Ovary (tissue), 9 donors: ENCODE results near the gene ATP13A5. TPM values are rescaled to one million over a fixed set of nuclear protein-coding genes. Genes with fewer than 3 reads are reported as not detected.

Experiments used
- DNase-seq, 5 donors: peaks; one replicate each; pipeline ENCODE4 v3.0.0-alpha.2; 2019 to 2020
- H3K27ac ChIP-seq, 2 donors: fragments of 200-600 bp; one replicate each; pipeline versions ENCODE4 v1.5.1 to v1.8.0; 2019 to 2022
- H3K27me3 ChIP-seq: fragments of 200-600 bp; one replicate; pipeline ENCODE4 v1.8.0; 2022
- H3K36me3 ChIP-seq: fragments of 200-600 bp; sonication (generic); one replicate; pipeline ENCODE4 v1.5.1; 2019
- H3K4me1 ChIP-seq: one replicate; pipeline ENCODE4 v1.8.1; 2013; ENCODE audit warnings: mild to moderate bottlenecking, moderate library complexity; ENCODE audit not compliant: insufficient read depth
- H3K4me3 ChIP-seq: fragments of 200-600 bp; sonication (generic); one replicate; pipeline ENCODE4 v1.5.1; 2017
- H3K9me3 ChIP-seq, 2 donors: fragments of 200-600 bp in 1 of 2; sonication (generic) in 1 of 2; one replicate each; pipeline versions ENCODE4 v1.5.1 to v1.8.1; 2013 to 2019; ENCODE audit warnings: mild to moderate bottlenecking in 1 of 2, moderate library complexity in 1 of 2
- EP300 ChIP-seq: sonication (generic); formaldehyde crosslinking; IDR thresholded peaks from one replicate; pipeline ENCODE4 v1.6.1; 2017; ENCODE audit warnings: antibody characterized with exemption
- POLR2A ChIP-seq: fragments of 450-650 bp; IDR thresholded peaks from one replicate; pipeline ENCODE4 v1.6.1; 2017; ENCODE audit warnings: antibody characterized with exemption, mild to moderate bottlenecking, moderate library complexity
- WGBS, 3 donors: extraction: QIAGEN DNeasy Blood & Tissue Kit in 1 of 3; methylation state at CpG; one replicate each; pipeline versions ENCODE4 v1.1.5 to v1.1.7; 2013 to 2017; 5-methylcytosine and 5-hydroxymethylcytosine counted together
- intact Hi-C, 4 donors: fragments of 100-400 bp; cut with DNase I; formaldehyde crosslinking; loops; one replicate each; pipeline versions ENCODE4 v1.11.0 to v1.15.1; 2022 to 2023
- polyA plus RNA-seq, 2 donors: library from polyadenylated mRNA; stranded (reverse); fragments of 200-250 nt in 1 of 2; fragments of 350-450 nt in 1 of 2; fragmentation: Illumina TruSeq in 1 of 2; extraction: RNeasy Lipid Tissue Mini Kit (QIAGEN cat#74804) in 1 of 2; gene quantifications; one replicate each; pipeline ENCODE4 v1.2.3, GENCODE V29; 2013 to 2014
- total RNA-seq, 7 donors: library from RNA; depleted of rRNA in 2 of 7; stranded (reverse); fragments of >200 nt in 2 of 7; fragmentation: NEBNext Ultra II Directional in 3 of 7; extraction: Animal tissue kit (Norgen Biotek cat#: 25700) in 3 of 7; gene quantifications; one replicate each; pipeline versions ENCODE4 v1.1.0 to v1.2.4, GENCODE V29; 2016 to 2023
- TF ChIP-seq, protein P1 (sequence below), 3 donors: fragments of 450-650 bp in 2 of 3; fragments of 200-600 bp in 1 of 3; IDR thresholded peaks; one replicate each; pipeline versions ENCODE4 v1.5.1 to v1.8.0; 2016 to 2022; ENCODE audit warnings: antibody characterized with exemption in 3 of 3, mild to moderate bottlenecking in 1 of 3
- donor health status: DM: no; HTN: no; CAD: no; lungs with moderate emphysema.
- donor health status: DM: no; HTN: no; CAD: no.
- donor health status: Bipolar disorder and iron deficiency.
- donor health status: DM: yes; HTN: yes; CAD: no.
- donor health status: DM: no; HTN: no; CAD: no.
- donor health status: DM: yes; HTN: yes; CAD: no.

The ATP13A5 gene
- total and polyA plus RNA-seq, 9 donors, result 0.07 to 0.36 TPM; not detected in 7

DNA sequence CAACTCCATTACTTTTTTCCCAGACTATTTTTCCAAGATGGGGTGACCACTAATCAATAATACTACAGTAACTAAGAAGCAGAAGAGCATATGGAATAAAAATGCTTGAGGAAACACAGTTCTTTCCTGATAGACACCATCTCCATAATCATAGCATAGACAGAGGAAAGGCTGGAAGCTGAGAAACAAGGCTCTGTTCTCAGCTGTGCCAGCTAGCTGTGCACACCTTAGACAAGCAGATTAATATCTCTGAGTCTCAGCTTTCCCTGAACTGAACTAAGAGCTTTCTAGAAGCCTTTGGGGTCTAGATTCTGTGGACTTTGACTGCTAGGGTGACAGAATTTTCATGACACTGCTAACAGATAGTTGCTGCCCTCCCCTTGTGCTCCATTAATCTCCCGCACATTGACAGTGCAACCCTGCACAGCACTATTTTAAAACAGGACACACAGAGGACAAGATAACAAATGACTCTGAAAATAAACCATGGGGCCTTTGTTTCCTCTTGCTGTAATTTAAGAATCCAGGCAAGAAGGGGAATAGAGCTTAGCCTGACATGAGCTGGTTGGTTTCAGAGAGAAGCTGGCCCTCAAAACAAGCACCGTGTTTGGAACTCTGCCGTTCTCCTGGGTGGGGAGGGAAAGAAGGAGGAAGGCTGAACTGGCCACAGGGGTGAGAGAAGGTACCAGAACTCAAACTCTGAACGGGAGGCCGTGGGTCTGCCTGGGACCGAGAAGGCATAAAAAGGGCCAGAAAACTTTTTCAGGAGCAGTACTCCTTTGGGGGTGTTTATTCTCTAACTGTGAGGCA is 67.4 kb downstream of the ATP13A5 start:
- DNase-seq, result no peak
- H3K27me3 ChIP-seq, result no peaks in the 10 kb centered on the region
- no peaks in the 10 kb centered on the region for H3K4me1 ChIP-seq
- TF ChIP-seq, protein P1, sequence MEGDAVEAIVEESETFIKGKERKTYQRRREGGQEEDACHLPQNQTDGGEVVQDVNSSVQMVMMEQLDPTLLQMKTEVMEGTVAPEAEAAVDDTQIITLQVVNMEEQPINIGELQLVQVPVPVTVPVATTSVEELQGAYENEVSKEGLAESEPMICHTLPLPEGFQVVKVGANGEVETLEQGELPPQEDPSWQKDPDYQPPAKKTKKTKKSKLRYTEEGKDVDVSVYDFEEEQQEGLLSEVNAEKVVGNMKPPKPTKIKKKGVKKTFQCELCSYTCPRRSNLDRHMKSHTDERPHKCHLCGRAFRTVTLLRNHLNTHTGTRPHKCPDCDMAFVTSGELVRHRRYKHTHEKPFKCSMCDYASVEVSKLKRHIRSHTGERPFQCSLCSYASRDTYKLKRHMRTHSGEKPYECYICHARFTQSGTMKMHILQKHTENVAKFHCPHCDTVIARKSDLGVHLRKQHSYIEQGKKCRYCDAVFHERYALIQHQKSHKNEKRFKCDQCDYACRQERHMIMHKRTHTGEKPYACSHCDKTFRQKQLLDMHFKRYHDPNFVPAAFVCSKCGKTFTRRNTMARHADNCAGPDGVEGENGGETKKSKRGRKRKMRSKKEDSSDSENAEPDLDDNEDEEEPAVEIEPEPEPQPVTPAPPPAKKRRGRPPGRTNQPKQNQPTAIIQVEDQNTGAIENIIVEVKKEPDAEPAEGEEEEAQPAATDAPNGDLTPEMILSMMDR (IDR thresholded peaks at IDR 0.05), result no peak
- TF ChIP-seq EP300, result no peak
- TF ChIP-seq POLR2A, result no peak
- no peak overlapping the region for H3K4me3 ChIP-seq
- H3K27ac ChIP-seq, result no peak overlapping the region
- intact Hi-C loops, result no loop called here
- no peaks in the 10 kb centered on the region for H3K36me3 ChIP-seq
- H3K9me3 ChIP-seq, result no peaks in the 10 kb centered on the region
- WGBS, 3 donors, result 14 to 35% (median 19%) methylated on average over 6 of the region's 6 CpGs

DNA sequence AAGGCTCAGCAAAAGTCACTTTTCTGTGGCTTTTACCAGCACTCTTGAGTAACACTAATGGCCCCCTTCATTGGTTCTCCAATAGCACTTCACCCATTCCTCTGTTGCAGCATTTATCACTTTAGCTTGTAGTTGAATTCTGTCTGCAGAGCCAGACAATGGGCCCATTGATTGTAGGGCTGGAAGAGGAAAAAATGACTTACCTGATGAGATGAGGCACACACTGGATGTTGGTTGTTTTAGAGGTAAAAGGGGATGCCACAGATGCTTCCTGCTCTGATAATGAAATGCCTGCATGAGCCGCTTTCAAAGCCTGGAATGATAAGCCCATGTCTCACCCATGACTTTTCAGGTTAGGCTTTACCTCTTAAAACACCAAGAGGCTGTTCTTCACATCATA is 73.2 kb downstream of the ATP13A5 start:
- WGBS, 3 donors, result 82 to 91% (median 84%) methylated on average over 1 of the region's 1 CpG
- intact Hi-C loops, result no loop called here

DNA sequence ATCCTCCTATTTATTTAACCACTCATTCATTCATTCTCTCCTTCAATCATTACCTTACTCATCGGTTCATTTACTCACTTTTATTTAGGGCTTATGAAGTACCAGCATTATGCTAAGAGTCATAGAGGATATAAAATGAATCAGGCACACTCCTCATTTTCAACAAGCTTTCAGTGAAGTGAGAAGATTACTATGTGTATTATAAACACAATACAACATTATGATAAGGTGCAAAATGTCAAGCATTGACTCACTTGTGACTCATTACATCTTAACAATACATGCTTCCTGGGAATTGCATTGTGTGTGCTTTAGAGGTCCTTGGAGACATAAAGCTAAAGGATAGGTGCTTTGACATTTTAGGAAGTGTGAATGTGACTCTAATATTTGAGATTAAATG is 77.1 kb downstream of the ATP13A5 start:
- DNase-seq, result no peak
- Histone ChIP-seq H3K36me3 (no peaks in the 10 kb centered on the region), H3K9me3 (no peaks in the 10 kb centered on the region), H3K27me3 (no peaks in the 10 kb centered on the region), H3K27ac (no peak overlapping the region), H3K4me3 (no peak overlapping the region), H3K4me1 (no peaks in the 10 kb centered on the region)
- TF ChIP-seq, protein P1 (IDR thresholded peaks at IDR 0.05), result no peak
- TF ChIP-seq EP300 (no peak), POLR2A (no peak)
- WGBS, 3 donors, result 83 to 91% (median 88%) methylated on average over 1 of the region's 1 CpG
- intact Hi-C loops, result no loop called here

More for the DNA sequence above, 73.2 kb downstream of the ATP13A5 start:
- Histone ChIP-seq H3K36me3 (no peaks in the 10 kb centered on the region), H3K9me3 (no peaks in the 10 kb centered on the region), H3K27ac (no peak overlapping the region), H3K4me3 (no peak overlapping the region), H3K27me3 (no peaks in the 10 kb centered on the region), H3K4me1 (no peaks in the 10 kb centered on the region)
- no peak for DNase-seq
- TF ChIP-seq, protein P1 (IDR thresholded peaks at IDR 0.05), result no peak
- no peak for TF ChIP-seq POLR2A
- no peak for TF ChIP-seq EP300

DNA sequence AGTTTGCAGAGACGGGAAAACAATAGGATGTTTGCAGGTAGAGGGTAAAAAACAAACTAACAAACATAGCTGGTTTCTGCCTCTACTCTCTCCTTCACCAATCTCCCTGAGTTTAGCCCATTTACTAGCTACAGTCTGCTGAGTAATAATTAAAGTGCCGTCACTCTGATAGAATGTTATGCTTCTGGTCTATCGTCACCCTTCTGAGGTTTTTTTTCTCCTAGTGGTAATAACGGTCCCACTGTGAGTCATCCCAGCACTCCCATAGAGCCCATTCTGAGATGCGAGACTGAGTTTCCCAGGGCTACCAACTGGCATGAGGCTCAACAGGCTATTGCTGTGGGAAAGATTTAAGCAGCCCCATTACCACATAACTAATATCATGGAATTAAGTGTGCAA is 81.1 kb downstream of the ATP13A5 start:
- DNase-seq, result no peak
- H3K27ac ChIP-seq, result no peak overlapping the region
- H3K4me1 ChIP-seq, result no peaks in the 10 kb centered on the region
- WGBS, 3 donors, result 87 to 89% (median 87%) methylated on average over 5 of the region's 5 CpGs
- no peaks in the 10 kb centered on the region for H3K27me3 ChIP-seq
- no peaks in the 10 kb centered on the region for H3K9me3 ChIP-seq
- no peak for TF ChIP-seq EP300
- TF ChIP-seq POLR2A, result no peak
- TF ChIP-seq, protein P1 (IDR thresholded peaks at IDR 0.05), result no peak
- intact Hi-C loops, result no loop called here
- no peak overlapping the region for H3K4me3 ChIP-seq
- H3K36me3 ChIP-seq, result no peaks in the 10 kb centered on the region
